ENCODE measurements around the gene RXRB. TPM values are rescaled to one million over a fixed set of nuclear protein-coding genes. Genes with fewer than 3 reads are reported as not detected.

The RXRB gene
- total and polyA plus RNA-seq, 2 of the 13 experiments (the other 11 are each of a cell fraction or from before 2014, with no cell fraction given), result 26.7 to 55.7 TPM

- 0 out of 2 replicates have a peak, but pooled peaks have one; percentile 91 for TF ChIP-seq ZNF678 (CRISPR knock-in tag; IDR thresholded peaks at IDR 0.05)
- TF ChIP-seq GMEB2 (CRISPR knock-in tag; IDR thresholded peaks at IDR 0.05; ENCODE audit: low read depth), result 0 out of 2 replicates have a peak, but pooled peaks have one; percentile 41
- TF ChIP-seq ZNF576 (CRISPR knock-in tag; IDR thresholded peaks at IDR 0.05), result peak; percentile 64
- TF ChIP-seq NR2F1 (CRISPR knock-in tag; IDR thresholded peaks at IDR 0.05), result no peak; a peak in 2 of 4 replicates
- no peak for TF ChIP-seq HMGA1 (CRISPR knock-in tag; conservative IDR thresholded peaks at IDR 0.05)
- TF ChIP-seq MXI1 (IDR thresholded peaks at IDR 0.05; ENCODE audit: borderline replicate concordance, low read depth, low read length), result peak; percentile 86; the same call in 2 of the 3 replicates
- TF ChIP-seq U2AF2 (IDR thresholded peaks at IDR 0.05; ENCODE audit: low read depth, low read length), result no peak
- peak; percentile 85 for TF ChIP-seq POLR2G (IDR thresholded peaks at IDR 0.05; ENCODE audit: low read depth, low read length)
- TF ChIP-seq HCFC1 (IDR thresholded peaks at IDR 0.05; ENCODE audit: low read depth, low read length), result peak; percentile 91
- TF ChIP-seq E2F1 (CRISPR knock-in tag; IDR thresholded peaks at IDR 0.05), result peak; percentile 68; the same call in 1 of the 2 replicates
- peak; percentile 83 for TF ChIP-seq KLF15 (CRISPR knock-in tag; IDR thresholded peaks at IDR 0.05; ENCODE audit: borderline replicate concordance)
- TF ChIP-seq KAT2B (IDR thresholded peaks at IDR 0.05; ENCODE audit: borderline replicate concordance, low read depth, low read length), result no peak
- TF ChIP-seq KDM4B (CRISPR knock-in tag; IDR thresholded peaks at IDR 0.05), result 0 out of 2 replicates have a peak, but pooled peaks have one; percentile 3
- TF ChIP-seq ZNF572 (CRISPR knock-in tag; IDR thresholded peaks at IDR 0.05), result peak; percentile 17; the same call in 1 of the 2 replicates
- TF ChIP-seq POLR2AphosphoS5 (IDR thresholded peaks at IDR 0.05; ENCODE audit: low read depth, low read length), result peak; percentile 84
- 0 out of 2 replicates have a peak, but pooled peaks have one; percentile 58 for TF ChIP-seq FLYWCH1 (CRISPR knock-in tag; IDR thresholded peaks at IDR 0.05)
- TF ChIP-seq SUZ12 (IDR thresholded peaks at IDR 0.05; ENCODE audit: low read depth, low read length), result peak; percentile 24; the same call in 1 of the 2 replicates
- TF ChIP-seq MTA1 (CRISPR knock-in tag; IDR thresholded peaks at IDR 0.05; ENCODE audit: borderline replicate concordance), result peak; percentile 89; the same call in 1 of the 2 replicates
- peak; percentile 16; the same call in 1 of the 2 replicates for TF ChIP-seq ZNF674 (CRISPR knock-in tag; IDR thresholded peaks at IDR 0.05; ENCODE audit: low read depth)
- TF ChIP-seq ZBTB26 (CRISPR knock-in tag; IDR thresholded peaks at IDR 0.05; ENCODE audit: borderline replicate concordance), result peak; percentile 72
- peak; percentile 73; the same call in 1 of the 2 replicates for TF ChIP-seq SNAPC2 (CRISPR knock-in tag; IDR thresholded peaks at IDR 0.05)
- TF ChIP-seq KMT2B (CRISPR knock-in tag; IDR thresholded peaks at IDR 0.05), result peak; percentile 17
These were observed at the start of gene RXRB, which contains the start of gene SLC39A7 (continued) for GRCh38 chr6:33200219-33201146.
